GM12873 (cell line): ENCODE results near the gene TRIM42.

Experiments
- TF ChIP-seq, protein P1 (sequence below): IDR thresholded peaks from 2 replicates; pipeline ENCODE4 v1.5.1; 2012; ENCODE audit warnings: low read depth, mild to moderate bottlenecking, moderate library complexity, low read length, control low read depth; ENCODE audit not compliant: insufficient read depth; ENCODE audit errors: missing control alignments

TRIM42 gene

DNA sequence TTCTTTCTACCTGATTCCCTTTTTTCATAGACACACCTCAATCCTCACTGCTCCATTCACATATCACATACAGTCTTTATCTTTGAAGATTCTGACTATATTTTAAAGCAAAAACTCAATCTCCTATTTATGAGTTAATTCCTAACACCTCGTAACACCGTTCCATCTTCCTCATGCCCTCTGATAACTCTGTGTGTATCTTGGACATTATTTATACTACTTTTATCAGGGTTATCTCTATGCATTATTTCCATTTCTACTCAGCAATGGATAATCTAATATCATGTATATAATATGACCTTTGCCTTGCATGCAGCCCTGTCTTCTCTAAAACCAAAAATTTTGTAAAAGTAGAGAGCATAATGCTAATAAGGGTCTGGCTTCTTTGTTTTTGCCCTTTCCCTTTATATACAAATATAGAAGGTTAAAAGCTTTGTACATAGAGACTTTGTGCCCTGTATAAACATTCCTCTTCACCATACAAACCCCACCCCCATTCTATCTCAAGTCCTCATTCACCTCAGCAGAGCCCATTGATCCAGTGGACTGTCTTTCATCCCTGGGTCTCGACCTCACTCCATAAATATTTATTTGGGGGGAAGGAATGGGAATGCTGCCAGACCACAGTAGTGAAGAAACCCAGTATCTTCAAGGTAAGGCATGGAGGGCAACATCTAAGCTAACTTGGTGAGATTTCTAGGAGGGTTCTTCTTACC, 21.8 kb downstream of the TRIM42 start:
- TF ChIP-seq, protein P1, sequence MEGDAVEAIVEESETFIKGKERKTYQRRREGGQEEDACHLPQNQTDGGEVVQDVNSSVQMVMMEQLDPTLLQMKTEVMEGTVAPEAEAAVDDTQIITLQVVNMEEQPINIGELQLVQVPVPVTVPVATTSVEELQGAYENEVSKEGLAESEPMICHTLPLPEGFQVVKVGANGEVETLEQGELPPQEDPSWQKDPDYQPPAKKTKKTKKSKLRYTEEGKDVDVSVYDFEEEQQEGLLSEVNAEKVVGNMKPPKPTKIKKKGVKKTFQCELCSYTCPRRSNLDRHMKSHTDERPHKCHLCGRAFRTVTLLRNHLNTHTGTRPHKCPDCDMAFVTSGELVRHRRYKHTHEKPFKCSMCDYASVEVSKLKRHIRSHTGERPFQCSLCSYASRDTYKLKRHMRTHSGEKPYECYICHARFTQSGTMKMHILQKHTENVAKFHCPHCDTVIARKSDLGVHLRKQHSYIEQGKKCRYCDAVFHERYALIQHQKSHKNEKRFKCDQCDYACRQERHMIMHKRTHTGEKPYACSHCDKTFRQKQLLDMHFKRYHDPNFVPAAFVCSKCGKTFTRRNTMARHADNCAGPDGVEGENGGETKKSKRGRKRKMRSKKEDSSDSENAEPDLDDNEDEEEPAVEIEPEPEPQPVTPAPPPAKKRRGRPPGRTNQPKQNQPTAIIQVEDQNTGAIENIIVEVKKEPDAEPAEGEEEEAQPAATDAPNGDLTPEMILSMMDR: no peak

- TF ChIP-seq, protein P1: no peak
Measured at GRCh38 chr3:140702281-140702680, 24.4 kb downstream of the TRIM42 start.

- TF ChIP-seq, protein P1: no peak
Measured at GRCh38 chr3:140703496-140703895, 25.6 kb downstream of the TRIM42 start.

DNA sequence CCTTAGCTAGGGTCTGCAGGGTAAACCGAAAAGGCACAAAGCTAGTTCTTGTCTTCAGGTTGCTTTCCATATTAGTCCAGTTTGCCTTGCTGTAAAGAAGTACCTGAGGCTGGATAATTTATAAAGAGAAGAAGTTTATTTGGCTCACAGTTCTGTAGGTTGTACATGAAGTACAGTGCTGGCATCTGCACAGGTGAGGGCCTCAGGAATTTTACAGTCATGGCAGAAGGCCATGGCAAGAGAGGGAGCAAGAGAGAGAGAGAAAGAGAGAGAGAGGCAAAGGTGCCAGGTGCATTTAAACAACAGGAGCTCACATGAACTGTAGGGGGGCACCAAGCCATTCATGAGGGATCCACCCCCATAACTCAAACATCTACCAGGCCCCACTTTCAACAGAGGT, 26.9 kb downstream of the TRIM42 start:
- TF ChIP-seq, protein P1: no peak

- TF ChIP-seq, protein P1: no peak
Measured at GRCh38 chr3:140705954-140706353, 28.1 kb downstream of the TRIM42 start.

DNA sequence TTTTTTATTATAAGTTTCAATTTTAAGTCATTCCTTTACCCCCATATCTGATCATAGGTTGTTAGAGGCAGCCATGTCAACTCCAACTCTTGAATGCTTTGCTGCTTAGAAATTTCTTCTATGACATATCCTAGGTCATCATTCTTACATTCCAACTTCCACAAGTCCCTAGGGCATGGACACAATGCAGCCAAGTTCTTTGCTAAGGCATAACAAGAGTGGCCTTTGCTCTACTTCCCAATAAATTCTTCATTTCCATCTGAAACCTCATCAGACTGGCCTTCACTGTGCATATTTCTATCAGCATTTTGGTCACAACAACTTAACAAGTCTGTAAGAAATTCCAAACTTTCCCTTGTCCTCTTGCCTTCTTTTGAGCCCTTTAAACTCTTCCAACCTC, 28.5 kb downstream of the TRIM42 start:
- TF ChIP-seq, protein P1: no peak

GRCh38 chr3:140708815-140709214, 31.0 kb downstream of the TRIM42 start:
- TF ChIP-seq, protein P1: no peak
